Common myeloid progenitor, CD34-positive (primary cell): Measurements from ENCODE around the gene PEX14.

ENCODE experiments used
- CTCF ChIA-PET: fragments of 350-600 bp; sonication (Branson Sonifier 250); formaldehyde crosslinking; loops from one replicate; lab custom pipeline; 2021; ENCODE audit warnings: antibody characterized with exemption; lab: Charles Lee
- POLR2A ChIA-PET: fragments of 350-600 bp; sonication (Branson Sonifier 250); formaldehyde crosslinking; loops from one replicate; lab custom pipeline; 2021; ENCODE audit warnings: antibody characterized with exemption; lab: Charles Lee
- DNase-seq, 3 donors: peaks; one replicate each; pipeline versions ENCODE4 v3.0.0 to v3.0.0-alpha.2; 2013
- H3K27ac ChIP-seq, 2 experiments: 1 replicate in 1 of 2; 2 replicates in 1 of 2; pipeline ENCODE4 v1.7.0; 2013; ENCODE audit warnings: inconsistent platforms in 2 of 2, low read length in 2 of 2, mild to moderate bottlenecking in 2 of 2, low read depth in 1 of 2, moderate library complexity in 1 of 2; ENCODE audit not compliant: severe bottlenecking in 2 of 2, insufficient read depth in 1 of 2, poor library complexity in 1 of 2
- H3K27me3 ChIP-seq, 5 experiments: replicated peaks in 2 of 5; 1 replicate in 3 of 5; 2 replicates in 2 of 5; pipeline versions ENCODE4 v1.6.1 to v1.7.0; 2013; ENCODE audit warnings: low read length in 4 of 5, mild to moderate bottlenecking in 2 of 5, moderate library complexity in 2 of 5, inconsistent platforms in 1 of 5; ENCODE audit not compliant: insufficient read depth in 5 of 5, control insufficient read depth in 4 of 5
- H3K36me3 ChIP-seq, 4 experiments: 1 replicate in 2 of 4; 2 replicates in 2 of 4; pipeline versions ENCODE4 v1.6.1 to v1.7.0; 2013; ENCODE audit warnings: low read length in 3 of 4, control low read depth in 1 of 4, mild to moderate bottlenecking in 1 of 4; ENCODE audit not compliant: control insufficient read depth in 4 of 4, insufficient read depth in 4 of 4
- H3K4me1 ChIP-seq, 4 experiments: 1 replicate in 3 of 4; 2 replicates in 1 of 4; pipeline versions ENCODE4 v1.6.1 to v1.7.1; 2013; ENCODE audit warnings: low read length in 3 of 4, mild to moderate bottlenecking in 3 of 4, control low read depth in 1 of 4, inconsistent platforms in 1 of 4, moderate library complexity in 1 of 4; ENCODE audit not compliant: control insufficient read depth in 4 of 4, insufficient read depth in 4 of 4; ENCODE audit errors: control extremely low read depth in 1 of 4
- H3K4me3 ChIP-seq, 7 experiments: 1 replicate in 4 of 7; 2 replicates in 3 of 7; pipeline versions ENCODE4 v1.5.1 to v1.7.0; 2013; ENCODE audit warnings: mild to moderate bottlenecking in 7 of 7, low read length in 6 of 7, moderate library complexity in 6 of 7, inconsistent platforms in 2 of 7, low read depth in 2 of 7, control low read depth in 1 of 7; ENCODE audit not compliant: insufficient read depth in 4 of 7, control insufficient read depth in 1 of 7; ENCODE audit errors: extremely low read depth in 1 of 7
- H3K9me3 ChIP-seq, 5 experiments: 1 replicate in 4 of 5; 2 replicates in 1 of 5; pipeline versions ENCODE4 v1.6.1 to v1.7.1; 2013; ENCODE audit warnings: low read length in 4 of 5, mild to moderate bottlenecking in 2 of 5, inconsistent platforms in 1 of 5, low read depth in 1 of 5, moderate library complexity in 1 of 5; ENCODE audit not compliant: control insufficient read depth in 4 of 5, insufficient read depth in 2 of 5; ENCODE audit errors: control extremely low read depth in 1 of 5
- whole genome bisulfite sequencing: methylation state at CpG from one replicate; pipeline ENCODE4 v1.1.5; 2013; ENCODE audit not compliant: insufficient coverage; 5-methylcytosine and 5-hydroxymethylcytosine counted together

The PEX14 gene

GRCh38 chr1:10672343-10673050, 197.7 kb downstream of the PEX14 start:
- Histone ChIP-seq H3K27ac (no peak overlapping the region), H3K36me3 (no peaks in the 10 kb centered on the region), H3K9me3 (no peaks in the 10 kb centered on the region), H3K4me1 (peaks cover 0 to 16% (median 7%) of the 10 kb centered on the region in 4 experiments), H3K4me3 (no peak overlapping the region), H3K27me3 (no peaks in the 10 kb centered on the region)
- DNase-seq: no peak
- CTCF ChIA-PET: no interaction called here
- 99% methylated on average over 16 of the region's 35 CpGs for WGBS
- POLR2A ChIA-PET: no interaction called here

- 89% methylated on average over 12 of the region's 19 CpGs for WGBS
- POLR2A ChIA-PET: no interaction called here
- no peaks in the 10 kb centered on the region for H3K36me3 ChIP-seq
Observed at GRCh38 chr1:10673109-10673711, 198.5 kb downstream of the PEX14 start.

GRCh38 chr1:10674222-10674621, 199.5 kb downstream of the PEX14 start:
- Histone ChIP-seq H3K27ac (no peak overlapping the region), H3K4me1 (peaks cover 0 to 16% (median 7%) of the 10 kb centered on the region in 4 experiments), H3K9me3 (no peaks in the 10 kb centered on the region), H3K27me3 (no peaks in the 10 kb centered on the region), H3K36me3 (no peaks in the 10 kb centered on the region), H3K4me3 (no peak overlapping the region)
- no peak for DNase-seq
- ChIA-PET CTCF (no interaction called here), POLR2A (no interaction called here)
- over 99% methylated on average over 16 of the region's 16 CpGs for WGBS

More at GRCh38 chr1:10673109-10673711, 198.5 kb downstream of the PEX14 start:
- Histone ChIP-seq H3K27ac (no peak overlapping the region), H3K4me1 (peaks cover 0 to 16% (median 7%) of the 10 kb centered on the region in 4 experiments), H3K4me3 (no peak overlapping the region), H3K27me3 (no peaks in the 10 kb centered on the region), H3K9me3 (no peaks in the 10 kb centered on the region)
- no peak for DNase-seq
- CTCF ChIA-PET: no interaction called here

- no peak overlapping the region for H3K27ac ChIP-seq
- peaks cover 0 to 17% (median 7%) of the 10 kb centered on the region in 4 experiments for H3K4me1 ChIP-seq
- no peaks in the 10 kb centered on the region for H3K36me3 ChIP-seq
- no peaks in the 10 kb centered on the region for H3K9me3 ChIP-seq
- ChIA-PET POLR2A (no interaction called here), CTCF (no interaction called here)
- no peak for DNase-seq
- WGBS: 94% methylated on average over 21 of the region's 29 CpGs
- no peaks in the 10 kb centered on the region for H3K27me3 ChIP-seq
- no peak overlapping the region for H3K4me3 ChIP-seq
Observed at GRCh38 chr1:10674700-10675609, 200.2 kb downstream of the PEX14 start.

GRCh38 chr1:10675813-10676212, 201.1 kb downstream of the PEX14 start:
- Histone ChIP-seq H3K4me3 (no peak overlapping the region), H3K36me3 (no peaks in the 10 kb centered on the region), H3K27me3 (no peaks in the 10 kb centered on the region), H3K9me3 (no peaks in the 10 kb centered on the region), H3K27ac (no peak overlapping the region), H3K4me1 (peaks cover 0 to 11% (median 3%) of the 10 kb centered on the region in 4 experiments)
- ChIA-PET CTCF (interaction anchor here (1.7 kb wide), 1 partner anchor 168 kb away, joined by 5 read pairs; no protein-coding TSS in a partner anchor), POLR2A (no interaction called here)
- WGBS: 100% methylated on average over 5 of the region's 5 CpGs
- no peak for DNase-seq

GRCh38 chr1:10676963-10677362, 202.2 kb downstream of the PEX14 start:
- no peaks in the 10 kb centered on the region for H3K9me3 ChIP-seq
- H3K27me3 ChIP-seq: no peaks in the 10 kb centered on the region
- no peak overlapping the region for H3K4me3 ChIP-seq
- H3K36me3 ChIP-seq: no peaks in the 10 kb centered on the region
- ChIA-PET CTCF (interaction anchor here (1.7 to 3.6 kb wide), 2 partner anchors 13 to 169 kb away, joined by 5 to 10 read pairs; no protein-coding TSS in a partner anchor), POLR2A (interaction anchor here (0.5 kb wide), 1 partner anchor 153 kb away, joined by 3 read pairs; no protein-coding TSS in a partner anchor)
- no peak overlapping the region for H3K27ac ChIP-seq
- 97% methylated on average over 10 of the region's 13 CpGs for WGBS
- DNase-seq: no peak
- H3K4me1 ChIP-seq: peaks cover 0 to 3% (median 0%) of the 10 kb centered on the region in 4 experiments
